ENCODE results near the gene ANAPC16.
"Not testable (repeated sequence)": the region's sequence is repeated elsewhere in the genome, so short reads cannot be mapped to it uniquely, and the experiment has no call there.

Gene ANAPC16

GRCh38 chr10:72265990-72266865 lies 50.4 kb downstream of the ANAPC16 start:
- no peak for DNase-seq

GRCh38 chr10:72267381-72267780 lies 51.6 kb downstream of the ANAPC16 start:
- no peak for DNase-seq

- no peak for DNase-seq
These were observed 52.1 kb downstream of the ANAPC16 start for GRCh38 chr10:72267819-72268399.

- not testable (repeated sequence) for DNase-seq
These were observed 52.8 kb downstream of the ANAPC16 start for GRCh38 chr10:72268475-72269200.

- DNase-seq: no peak
These were observed 54.9 kb downstream of the ANAPC16 start for GRCh38 chr10:72270607-72271281.

- DNase-seq: peak; percentile 17
These were observed 57.0 kb downstream of the ANAPC16 start for GRCh38 chr10:72272689-72273409.

GRCh38 chr10:72273410-72274212 lies 57.8 kb downstream of the ANAPC16 start, which contains the start of gene DDIT4:
DDIT4 (plus strand) TSS chr10:72273924; CDS start chr10:72274217, 293 bp downstream.
- DNase-seq: peak; percentile 90

- DNase-seq: no peak
These were observed 58.5 kb downstream of the ANAPC16 start for GRCh38 chr10:72274213-72274729.

- DNase-seq: peak; percentile 36
These were observed 59.0 kb downstream of the ANAPC16 start for GRCh38 chr10:72274730-72275350.

GRCh38 chr10:72275351-72276012 lies 59.7 kb downstream of the ANAPC16 start:
- no peak for DNase-seq

- DNase-seq: no peak
These were observed 60.2 kb downstream of the ANAPC16 start for GRCh38 chr10:72276013-72276387.

GRCh38 chr10:72276421-72277339 lies 60.9 kb downstream of the ANAPC16 start:
- DNase-seq: no peak

GRCh38 chr10:72277340-72277995 lies 61.7 kb downstream of the ANAPC16 start:
- no peak for DNase-seq

- DNase-seq: no peak
These were observed 62.3 kb downstream of the ANAPC16 start for GRCh38 chr10:72277996-72278667.

- DNase-seq: no peak
These were observed 63.0 kb downstream of the ANAPC16 start for GRCh38 chr10:72278668-72279393.

- DNase-seq: not testable (repeated sequence)
These were observed 63.8 kb downstream of the ANAPC16 start for GRCh38 chr10:72279587-72279986.

GRCh38 chr10:72283131-72283530 lies 67.3 kb downstream of the ANAPC16 start:
- no peak for DNase-seq

Data from NCI-H1694 treated with DMSO at 0.1 percent for 48 hours (cell line).